Breast epithelium (tissue), 3 donors: ENCODE measurements around the gene SEC16A.

Experiments
- POLR2A ChIP-seq: fragments of 450-650 bp; IDR thresholded peaks from one replicate; pipeline ENCODE4 v1.6.1; 2016; ENCODE audit warnings: antibody characterized with exemption, mild to moderate bottlenecking, moderate library complexity
- TF ChIP-seq, protein P1 (sequence below), 3 donors: fragments of 450-650 bp; IDR thresholded peaks; one replicate each; pipeline ENCODE4 v1.5.1; 2016 to 2017; ENCODE audit warnings: antibody characterized with exemption in 3 of 3, mild to moderate bottlenecking in 3 of 3, moderate library complexity in 3 of 3

GRCh38 chr9:136423432-136424146 is 59.3 kb downstream of the SEC16A start:
- TF ChIP-seq, protein P1, sequence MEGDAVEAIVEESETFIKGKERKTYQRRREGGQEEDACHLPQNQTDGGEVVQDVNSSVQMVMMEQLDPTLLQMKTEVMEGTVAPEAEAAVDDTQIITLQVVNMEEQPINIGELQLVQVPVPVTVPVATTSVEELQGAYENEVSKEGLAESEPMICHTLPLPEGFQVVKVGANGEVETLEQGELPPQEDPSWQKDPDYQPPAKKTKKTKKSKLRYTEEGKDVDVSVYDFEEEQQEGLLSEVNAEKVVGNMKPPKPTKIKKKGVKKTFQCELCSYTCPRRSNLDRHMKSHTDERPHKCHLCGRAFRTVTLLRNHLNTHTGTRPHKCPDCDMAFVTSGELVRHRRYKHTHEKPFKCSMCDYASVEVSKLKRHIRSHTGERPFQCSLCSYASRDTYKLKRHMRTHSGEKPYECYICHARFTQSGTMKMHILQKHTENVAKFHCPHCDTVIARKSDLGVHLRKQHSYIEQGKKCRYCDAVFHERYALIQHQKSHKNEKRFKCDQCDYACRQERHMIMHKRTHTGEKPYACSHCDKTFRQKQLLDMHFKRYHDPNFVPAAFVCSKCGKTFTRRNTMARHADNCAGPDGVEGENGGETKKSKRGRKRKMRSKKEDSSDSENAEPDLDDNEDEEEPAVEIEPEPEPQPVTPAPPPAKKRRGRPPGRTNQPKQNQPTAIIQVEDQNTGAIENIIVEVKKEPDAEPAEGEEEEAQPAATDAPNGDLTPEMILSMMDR (IDR thresholded peaks at IDR 0.05) = no peak
- no peak for TF ChIP-seq POLR2A
